ENCODE data around the gene NR5A1.

The NR5A1 gene

DNA sequence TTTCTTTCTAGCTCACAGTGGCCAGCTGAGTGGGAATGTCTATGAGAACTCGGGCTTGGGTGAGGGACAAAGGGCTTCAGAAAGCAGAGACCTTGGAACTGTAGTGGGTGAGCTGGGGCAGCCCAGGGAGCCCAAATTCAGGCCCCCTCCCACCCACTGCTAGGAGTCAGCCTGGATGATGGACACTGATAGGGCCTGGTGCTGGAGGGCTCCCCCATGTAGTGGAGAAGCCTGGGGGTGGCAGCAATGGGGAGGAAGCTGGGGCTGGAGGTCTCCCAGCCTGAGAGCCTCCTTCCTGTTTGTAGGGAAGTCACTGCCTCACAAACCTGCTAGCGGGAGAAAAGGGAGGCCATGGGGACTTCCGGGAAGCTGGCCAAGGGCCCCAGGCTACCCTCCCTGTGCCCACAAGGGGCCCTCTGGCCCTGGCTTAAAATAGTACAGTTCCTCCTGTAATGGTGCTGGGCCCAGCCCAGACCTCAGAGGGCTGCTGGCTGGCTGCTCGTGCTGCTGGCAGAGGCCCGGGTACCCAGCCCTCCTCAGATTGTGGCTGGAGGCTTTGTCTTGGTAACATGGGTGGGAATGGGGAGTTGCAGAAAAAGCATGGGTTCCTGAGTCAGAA lies 6.3 kb upstream of the NR5A1 start:
- DNase-seq = no peak

DNA sequence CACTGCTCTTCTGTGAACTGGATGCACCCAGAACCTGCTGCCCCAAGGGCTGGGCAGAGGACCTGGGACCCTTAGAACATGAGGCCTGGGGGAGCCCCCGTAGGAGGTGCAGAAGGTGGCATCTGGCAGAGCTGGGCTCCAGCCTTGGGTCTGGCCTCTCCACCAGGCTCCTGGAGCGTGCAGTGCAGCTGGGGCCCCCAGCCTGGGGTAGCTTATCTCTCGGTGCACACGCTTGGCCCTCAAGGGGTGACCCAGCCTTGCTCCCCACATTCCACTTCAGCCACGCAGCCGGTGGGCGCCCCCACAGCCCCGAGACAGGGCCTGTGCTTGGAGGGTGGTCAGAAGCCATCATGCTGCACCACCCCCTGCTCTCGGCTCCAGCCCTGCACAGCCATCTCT lies 5.6 kb upstream of the NR5A1 start:
- DNase-seq = no peak

DNA sequence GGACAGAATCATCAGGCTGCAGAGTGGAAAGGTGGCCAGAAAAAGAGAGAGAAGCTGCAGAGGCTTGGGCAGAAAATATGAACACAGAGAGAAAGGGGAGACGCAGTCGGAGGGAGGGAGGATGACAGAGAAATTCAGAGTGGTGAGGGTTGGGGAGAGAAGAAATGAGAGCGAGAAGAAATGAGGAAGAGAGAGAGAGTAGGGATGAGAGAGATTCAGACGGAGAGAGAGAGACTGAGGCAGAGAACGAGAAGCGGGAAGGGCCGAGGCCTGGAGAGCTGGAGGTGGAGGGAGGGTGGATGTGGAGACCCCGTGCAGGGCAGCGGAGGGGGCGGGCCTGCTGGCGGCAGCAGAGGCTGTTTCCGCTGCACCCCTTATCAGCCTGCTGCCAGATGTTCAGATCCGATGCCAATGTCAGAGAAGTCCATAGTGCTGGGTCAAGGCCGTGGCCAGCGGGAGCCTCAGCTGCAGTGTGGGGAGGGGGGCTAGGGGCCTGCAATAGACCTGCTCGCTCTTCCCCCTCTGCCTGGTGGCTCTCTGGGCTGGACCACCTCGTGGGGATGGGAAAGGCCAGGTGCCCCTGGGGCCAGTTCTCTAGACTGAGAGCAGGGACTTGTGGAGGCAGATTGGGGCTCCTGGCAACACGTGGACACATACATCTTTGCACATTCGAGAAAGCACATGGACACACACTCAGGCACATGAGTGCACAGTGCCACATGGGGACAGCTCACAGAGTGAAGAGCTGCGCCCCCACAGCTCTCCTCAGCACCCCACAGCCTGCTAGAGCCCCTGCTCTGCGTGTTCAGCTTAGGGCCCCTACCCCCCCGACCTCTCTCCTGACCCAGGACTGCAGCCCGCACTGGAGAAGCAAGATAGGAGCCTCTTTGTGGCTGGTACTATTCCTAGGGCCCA lies 4.9 kb upstream of the NR5A1 start:
- no peak for DNase-seq

DNA sequence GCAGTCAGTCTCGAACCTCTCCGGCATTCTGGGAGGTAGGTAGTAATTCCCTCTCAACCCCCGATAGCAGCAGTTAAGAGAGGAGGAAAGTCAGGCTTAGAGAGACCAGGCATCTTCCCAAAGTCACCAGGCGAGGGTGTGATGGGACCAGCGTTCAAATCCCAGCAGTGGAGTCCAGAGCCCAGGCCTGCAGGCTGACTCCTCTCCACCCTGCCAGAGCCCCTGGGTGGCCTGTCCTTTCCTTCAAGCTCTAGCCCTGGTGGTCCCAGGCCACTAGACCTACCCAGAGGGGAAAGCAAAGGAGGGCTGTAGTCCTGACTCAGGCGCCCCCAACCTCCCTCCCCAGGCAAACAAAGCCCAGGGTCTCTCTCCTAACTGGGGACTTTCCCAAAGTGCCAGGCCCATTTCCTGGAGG lies 4.2 kb upstream of the NR5A1 start:
- no peak for DNase-seq

DNA sequence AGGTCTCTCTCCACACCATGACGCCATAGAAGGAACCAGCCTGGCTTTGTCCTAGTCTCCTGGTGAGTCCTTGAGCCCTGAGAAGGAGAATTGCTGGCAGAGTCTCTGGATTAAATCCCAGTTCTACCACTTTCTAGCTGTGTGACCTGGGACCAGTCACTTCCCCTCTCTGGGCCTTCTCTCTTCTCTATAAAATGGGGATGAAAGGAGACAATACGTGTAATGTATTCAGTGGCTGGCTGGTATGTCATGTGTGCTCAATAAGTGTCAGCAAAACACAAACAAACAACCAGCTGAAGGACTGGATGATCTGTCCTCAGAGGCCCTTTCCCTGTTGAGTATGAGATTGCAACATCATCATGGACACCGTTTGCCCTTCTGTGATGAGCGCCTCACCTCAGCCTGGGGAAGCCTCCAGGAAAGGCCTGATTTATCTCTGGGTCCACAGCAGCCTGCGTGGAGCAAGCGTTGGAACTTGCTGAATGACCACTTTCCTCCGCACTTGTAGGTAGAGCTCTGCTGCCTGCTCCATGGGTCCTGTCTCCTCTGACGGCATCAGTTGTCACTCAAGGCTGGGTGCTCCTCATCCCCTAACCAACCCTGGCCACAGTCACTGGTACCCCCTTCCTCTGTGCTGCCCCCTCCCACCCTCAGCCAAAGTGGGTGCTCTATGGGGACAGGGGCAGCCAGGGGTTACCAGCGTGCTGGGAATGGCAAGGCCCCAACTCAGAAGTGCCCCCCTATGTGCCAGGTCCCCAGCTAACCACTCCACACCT lies 3.6 kb upstream of the NR5A1 start:
- DNase-seq = no peak

DNA sequence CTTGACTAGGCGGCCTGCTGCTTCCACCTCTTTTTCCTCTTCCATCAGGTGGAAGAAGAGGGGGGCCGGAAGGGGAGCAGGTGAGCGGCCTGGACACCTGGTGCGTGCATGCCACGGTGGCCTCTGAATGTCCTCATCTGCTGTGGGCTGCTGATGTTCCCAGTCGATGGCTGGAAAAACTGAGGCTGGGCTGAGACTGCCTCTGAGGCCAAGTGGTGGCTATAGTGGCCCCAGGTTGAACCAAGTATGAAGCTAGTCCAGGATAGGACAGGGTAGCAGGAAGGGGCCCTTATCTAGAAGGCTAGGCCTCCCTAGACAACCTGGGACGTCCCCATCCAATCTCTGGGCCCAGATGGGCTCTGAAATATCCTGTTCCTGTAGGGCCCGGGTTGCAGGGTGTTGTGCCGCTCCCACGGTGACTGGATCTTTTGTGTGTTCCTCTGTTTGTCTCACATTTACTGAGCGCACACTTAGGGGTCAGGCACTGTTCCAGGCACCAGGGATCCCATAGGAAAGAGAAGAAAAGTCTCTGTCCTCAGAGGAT lies 753 bp upstream of the NR5A1 start:
- DNase-seq = no peak

DNA sequence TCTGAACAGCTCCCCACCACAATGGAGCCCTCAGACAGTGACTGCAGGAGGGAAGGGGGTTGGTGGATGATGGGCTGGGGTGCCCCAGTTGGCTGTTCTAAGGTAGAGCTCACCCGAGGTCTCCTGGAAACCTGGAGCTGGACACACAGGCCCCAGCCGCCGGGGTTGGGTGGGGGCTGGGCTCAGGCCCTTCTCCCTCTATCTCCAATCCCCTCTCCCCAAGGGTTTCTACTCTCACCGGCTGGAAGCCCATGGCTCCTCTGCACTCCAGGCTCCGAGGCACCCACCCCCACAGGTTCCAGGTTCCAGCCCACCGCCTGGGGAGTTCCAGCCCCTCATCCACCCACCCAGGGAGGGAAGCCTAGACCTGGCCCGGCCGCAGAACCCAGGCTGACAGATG lies 766 bp downstream of the NR5A1 start:
- no peak for DNase-seq

DNA sequence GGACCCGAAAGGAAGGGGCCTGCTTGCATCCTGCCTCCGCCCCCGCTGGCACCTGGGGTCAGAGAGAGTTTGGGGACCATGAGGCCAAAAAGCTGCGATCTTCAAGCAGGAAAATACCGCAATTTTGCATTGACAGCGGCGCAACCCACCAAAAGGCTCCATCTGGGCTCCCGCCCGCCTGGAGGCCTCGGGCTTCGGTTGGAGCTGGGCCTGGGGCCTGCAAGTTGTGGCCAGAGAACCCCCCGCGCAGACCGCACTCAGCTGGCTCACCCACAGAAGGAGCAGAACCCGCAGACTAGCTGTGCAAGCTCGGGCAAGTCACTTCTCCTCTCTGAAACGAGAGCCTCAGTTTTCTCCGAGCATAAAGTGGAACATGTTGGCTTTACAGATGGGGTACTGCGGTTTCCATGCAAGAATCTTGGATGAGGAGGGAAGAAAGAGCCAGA lies 1.3 kb downstream of the NR5A1 start:
- DNase-seq = no peak

DNA sequence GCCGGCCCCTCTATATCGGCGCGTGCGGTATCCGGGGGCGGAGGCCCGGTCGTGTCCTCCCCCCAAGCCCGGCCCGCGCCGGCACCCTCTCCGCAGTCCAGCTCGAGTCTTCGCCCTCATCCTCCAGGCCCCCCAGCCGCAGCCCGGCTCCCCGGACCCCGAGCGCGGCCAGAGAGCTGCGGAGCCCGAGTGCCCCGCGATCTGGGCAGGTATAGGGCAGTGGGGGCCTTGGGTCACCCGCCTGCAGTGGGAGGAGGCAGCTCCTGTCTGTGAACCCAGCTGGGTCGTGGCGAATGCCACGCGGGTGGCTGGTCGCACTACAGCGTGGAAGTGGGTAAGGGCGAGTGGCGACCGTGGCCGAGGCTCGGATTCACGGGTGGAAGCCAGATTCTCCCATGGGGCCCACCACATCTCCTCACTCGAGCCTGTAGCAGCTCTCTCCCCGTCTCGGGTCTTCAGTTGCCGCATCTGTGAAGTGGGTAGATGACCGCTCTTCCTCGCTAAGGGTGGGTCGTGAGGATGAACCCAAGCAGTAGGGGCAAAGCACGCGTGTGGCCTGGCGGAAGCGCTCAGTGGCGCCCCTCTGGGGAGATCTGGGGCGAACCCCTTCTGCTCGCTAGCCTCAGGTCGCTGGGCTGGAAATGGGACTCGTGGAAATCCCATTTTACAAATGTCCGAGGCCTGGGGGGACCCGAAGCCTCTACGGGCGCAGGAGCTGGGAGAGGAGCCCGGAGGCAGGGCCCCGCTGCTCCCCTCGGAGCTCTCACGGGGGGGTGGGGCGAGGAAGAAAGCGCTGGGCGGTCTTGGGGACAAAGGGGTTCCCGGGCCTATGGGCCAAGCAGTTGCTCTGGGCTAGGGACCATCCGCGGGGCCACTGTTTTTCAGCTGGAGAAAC lies 1.9 kb downstream of the NR5A1 start:
- DNase-seq = no peak

DNA sequence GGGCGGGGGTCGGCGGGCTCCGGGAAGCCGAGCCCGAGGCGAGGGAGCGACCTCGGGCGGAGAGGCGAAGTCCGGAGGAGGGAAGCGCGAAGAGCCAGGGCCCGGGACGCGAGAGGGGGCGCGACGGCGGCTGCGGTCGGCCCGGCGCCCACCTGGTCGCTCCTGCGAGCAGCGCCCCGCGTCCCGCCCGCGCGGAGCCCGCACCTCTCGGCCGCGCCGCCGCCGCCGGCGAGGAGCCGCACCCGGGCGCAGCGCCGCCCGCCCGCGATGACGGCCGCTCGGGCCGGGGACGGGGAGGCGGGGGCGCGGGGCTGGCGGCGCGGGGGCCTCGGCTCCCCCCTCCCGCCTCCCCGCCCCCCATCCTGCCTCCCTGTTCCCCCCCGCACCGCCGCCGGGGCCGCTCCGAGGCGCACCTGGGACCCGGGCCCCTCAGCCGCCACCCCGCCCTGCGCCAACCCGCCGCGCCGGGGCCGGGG lies 2.6 kb downstream of the NR5A1 start:
- DNase-seq = no peak

DNA sequence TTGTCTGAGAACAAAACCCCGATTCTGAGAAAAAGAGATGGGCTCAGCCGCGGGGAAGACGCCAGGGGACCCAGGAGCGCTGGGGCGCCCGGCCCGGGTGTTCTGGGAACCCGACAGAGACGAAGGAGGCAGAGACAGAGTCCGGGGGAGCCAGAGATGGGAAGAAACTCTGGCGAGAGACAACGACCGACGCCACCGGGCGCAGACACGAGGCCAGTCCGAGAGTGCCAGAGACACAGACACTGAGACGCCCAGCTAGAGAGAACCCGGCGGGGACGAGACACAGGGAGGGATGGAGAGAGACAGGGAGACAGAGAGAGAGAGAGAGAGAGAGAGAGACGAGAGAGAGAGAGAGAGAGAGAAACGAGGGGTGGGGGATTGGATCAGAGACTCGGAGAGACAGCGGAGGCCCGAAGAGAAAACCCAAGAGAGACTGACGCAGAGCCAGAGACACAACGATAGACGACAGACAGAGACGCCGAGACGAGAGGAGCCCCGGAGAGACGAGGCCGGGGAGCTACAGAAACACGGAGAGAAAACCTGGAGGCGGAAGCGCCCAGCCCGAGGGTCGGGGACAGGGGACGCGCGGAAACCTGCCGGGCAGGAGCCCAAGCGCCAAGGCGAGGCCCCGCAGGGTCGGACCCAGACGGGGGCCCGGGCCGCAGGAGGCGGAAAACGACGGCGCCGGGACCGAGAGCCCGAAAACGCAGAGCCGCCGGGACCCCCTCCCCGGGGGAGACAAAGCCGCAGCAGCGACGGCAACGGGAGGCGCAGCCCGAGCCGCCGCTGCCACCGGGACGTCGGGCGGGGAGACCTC lies 3.3 kb downstream of the NR5A1 start:
- DNase-seq = no peak

DNA sequence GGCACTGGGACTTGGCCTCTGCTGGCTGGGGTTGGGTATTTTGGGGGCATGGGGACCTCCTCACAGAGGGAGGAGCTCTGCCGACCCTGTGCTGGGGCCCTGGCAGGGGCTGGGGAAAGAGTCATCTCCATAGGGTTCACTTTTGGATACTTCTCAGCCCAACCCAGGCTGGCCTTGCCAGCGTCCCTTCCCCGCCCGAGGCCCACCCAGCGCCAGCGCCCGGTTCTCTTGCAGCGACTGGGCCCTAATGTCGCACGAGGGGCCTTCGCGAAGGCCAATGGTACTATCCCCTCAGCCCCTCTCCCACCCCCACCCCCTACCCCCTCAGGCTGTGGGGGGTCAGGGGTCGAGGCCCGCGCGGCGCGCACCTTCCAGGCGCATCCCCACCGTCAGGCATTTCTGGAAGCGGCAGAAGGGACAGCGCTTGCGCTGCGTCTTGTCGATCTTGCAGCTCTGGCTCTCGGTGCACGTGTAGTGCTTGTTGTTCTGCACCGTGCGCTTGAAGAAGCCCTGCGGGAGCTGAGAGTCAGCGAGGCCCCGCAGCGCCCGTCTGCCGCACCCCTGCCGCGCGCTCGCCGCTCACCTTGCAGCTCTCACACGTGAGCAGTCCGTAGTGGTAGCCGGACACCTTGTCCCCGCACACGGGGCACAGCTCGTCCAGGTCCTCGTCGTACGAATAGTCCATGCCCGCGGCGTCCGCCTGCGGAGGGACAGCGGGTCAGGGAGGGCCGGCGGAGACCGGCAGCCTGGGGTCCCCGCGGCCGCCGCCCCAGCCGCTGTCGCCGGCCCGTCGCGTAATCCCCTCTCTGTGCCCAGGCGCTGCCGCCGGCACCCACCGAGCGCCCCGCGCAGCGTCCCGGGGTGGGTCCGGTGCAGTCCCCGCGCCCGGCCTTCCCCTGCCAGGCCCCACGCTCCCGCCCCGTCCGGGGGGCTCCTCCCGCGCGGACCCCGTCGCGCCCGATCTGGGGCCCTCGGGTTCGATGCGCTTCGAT lies 4.2 kb downstream of the NR5A1 start:
- no peak for DNase-seq

DNA sequence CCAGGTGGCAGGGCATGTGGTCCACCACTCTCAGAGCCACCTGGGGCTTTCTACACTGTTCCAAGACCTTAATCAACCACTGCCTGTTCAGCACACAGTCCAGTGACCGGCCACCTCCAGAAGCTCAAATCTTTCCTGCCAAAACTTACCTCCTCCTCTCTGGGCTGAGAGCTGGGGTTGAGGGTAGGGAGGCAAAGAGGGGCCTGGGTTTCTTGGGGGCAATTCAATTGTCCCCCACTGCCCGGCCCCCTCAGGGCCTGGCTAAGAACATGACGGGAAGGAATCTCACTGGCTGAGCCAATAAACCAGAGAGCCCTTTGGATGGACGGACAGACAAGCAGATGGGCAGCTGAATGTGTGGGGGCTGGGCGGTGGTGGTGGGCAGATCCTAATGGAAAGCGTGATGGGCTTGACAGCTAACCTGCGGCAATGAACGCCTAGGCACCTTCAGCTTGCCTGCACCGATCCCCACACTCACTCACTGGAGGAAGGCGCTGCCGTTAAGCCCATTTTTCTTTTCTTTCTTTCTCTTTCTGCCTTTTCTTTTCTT lies 5.4 kb downstream of the NR5A1 start:
- no peak for DNase-seq

DNA sequence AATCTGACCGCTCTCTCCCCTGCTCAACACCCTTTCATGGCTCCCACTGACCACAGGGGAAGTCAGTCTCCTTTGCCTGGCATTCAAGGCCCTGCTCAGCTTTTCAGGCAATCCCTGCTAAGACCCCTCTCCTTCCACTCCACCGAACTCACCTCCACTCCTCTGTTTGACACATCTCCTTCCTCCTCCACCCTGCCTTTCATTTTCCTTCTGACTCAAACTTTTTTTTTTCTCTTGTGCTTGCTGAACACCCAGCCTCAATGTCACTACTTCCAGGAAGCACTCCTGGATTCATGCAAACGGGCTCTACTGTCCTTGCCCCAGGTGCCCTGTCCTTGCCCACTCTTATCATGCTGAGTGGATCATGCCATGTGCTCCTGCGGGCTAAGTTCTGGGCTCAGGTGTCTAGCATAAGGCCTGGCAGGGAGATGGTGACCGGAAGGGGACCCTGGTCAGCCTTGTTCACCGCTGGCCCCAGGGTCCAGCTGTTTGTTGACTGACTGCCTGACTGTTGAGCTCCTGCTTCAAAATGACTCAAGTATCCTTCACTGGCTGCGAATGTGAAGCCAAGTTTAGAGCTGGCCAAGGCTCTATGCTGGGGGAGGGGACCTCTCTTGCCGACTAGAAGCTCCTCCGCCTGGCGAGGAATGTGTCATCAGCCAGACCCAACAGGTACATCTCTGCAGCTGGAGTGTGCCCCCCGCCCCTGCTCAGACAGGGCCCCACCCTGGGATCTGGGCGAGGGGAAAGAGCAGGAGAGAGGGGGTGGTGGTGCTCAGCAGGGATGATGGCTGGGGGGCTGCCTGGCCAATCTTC lies 6.2 kb downstream of the NR5A1 start:
- DNase-seq = no peak

DNA sequence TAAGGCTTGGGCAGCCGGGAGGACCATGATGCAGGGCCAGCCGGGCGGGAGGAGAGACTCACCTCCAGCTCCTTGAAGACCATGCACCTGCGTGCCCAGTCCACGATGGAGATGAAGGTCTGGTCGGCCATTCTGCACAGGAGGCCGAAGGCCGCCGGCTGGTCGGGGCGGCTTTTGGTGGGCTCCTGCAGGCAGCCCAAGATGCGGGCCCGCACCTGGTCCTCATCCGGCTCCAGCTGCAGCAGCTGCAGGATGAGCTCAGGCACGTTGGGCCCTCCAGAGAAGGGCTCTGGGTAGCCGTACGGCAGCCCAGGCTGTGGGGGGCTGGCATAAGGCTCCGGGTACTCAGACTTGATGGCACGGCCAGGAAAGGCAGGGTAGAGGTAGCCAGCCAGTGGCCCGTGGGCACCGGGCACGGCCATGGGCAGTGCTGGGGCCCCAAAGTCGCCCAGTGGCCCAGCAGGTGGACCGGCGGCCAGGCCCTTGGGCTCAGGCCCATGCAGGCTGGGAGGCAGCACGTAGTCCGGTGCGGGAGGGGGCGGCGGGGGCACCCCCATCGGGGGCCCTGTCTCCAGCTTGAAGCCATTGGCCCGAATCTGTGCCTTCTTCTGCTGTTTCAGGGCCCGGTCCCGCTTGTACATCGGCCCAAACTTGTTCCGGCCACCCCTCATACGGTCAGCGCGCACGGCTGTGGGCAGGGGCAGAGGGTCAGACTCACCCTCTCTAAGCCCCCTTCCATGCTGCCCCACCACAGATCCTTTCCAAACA lies 7.0 kb downstream of the NR5A1 start:
- DNase-seq = no peak

DNA sequence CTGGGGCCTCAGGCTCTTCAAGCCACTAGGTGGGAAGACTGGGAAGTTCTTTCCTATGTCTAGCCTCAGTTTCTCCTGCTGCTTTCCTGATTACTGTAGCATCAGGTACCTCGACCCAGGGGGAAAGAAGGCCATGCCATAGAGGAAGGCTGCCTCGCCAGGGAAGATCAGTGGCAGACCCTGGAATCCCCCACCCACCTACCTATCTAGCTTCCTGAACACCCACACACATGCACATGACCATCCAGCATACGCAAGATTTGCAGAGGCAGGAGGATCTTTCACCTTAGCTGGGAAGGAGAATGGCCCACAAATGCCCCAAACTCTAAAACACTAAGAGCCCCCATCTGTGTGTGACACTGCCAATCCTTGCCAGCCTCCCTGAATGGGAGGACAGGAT lies 8.0 kb downstream of the NR5A1 start:
- no peak for DNase-seq

DNA sequence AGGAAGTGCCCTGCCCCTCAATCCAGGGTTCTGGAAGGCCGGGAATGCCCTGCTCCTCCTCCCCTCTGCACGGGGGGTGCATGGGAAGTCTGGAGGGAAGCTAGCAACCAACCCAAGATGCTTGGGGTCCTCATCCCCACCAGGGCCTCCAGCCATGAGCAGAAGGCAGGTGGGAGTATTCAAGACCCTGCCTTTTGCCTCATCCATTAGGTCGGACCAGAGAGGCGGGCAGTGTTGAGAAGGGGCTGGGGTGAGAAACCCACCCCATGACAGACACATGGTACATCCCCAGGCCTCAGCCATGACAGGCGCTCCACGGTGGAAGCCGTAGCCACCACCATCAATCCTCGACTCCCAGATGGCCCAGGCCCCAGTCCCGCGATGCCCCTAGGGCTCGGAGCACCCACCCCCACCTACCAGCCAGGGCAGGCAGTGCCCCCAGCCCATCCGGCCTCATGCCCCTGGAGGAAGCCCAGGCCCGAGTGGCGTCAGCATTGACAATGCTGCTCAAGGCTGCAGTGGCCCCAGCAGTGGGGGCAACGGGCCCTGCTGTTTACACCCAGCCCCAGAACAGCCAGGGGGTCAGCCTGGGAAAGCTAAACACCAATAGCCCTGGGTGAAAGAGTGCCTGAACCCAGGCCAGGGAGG lies 8.6 kb downstream of the NR5A1 start:
- no peak for DNase-seq

All from activated CD4-positive, alpha-beta T cell treated with anti-CD3 and anti-CD28 coated beads for 1 hour (primary cell).